Measurements from ENCODE around the gene LSMEM2.

Gene LSMEM2

GRCh38 chr3:50287262-50287661 lies 8.4 kb downstream of the LSMEM2 start:
- H3K4me3 ChIP-seq (ENCODE audit: low read depth in 1 of 2, low read length in 1 of 2): no peak overlapping the region
- H3K27me3 ChIP-seq: no peaks in the 10 kb centered on the region
- H3K9me3 ChIP-seq: no peaks in the 10 kb centered on the region
- no peak for TF ChIP-seq CTCF (IDR thresholded peaks at IDR 0.05)
- peaks cover 10 to 11% of the 10 kb centered on the region in 2 experiments for H3K4me1 ChIP-seq (ENCODE audit: control insufficient read depth in 1 of 2, insufficient read depth in 1 of 2, low read depth in 1 of 2, low read length in 1 of 2)
- H3K27ac ChIP-seq: no peak overlapping the region
- H3K36me3 ChIP-seq: peaks cover 12% of the 10 kb centered on the region

- peaks cover 15 to 19% of the 10 kb centered on the region in 2 experiments for H3K4me1 ChIP-seq (ENCODE audit: control insufficient read depth in 1 of 2, insufficient read depth in 1 of 2, low read depth in 1 of 2, low read length in 1 of 2)
- no peak overlapping the region for H3K27ac ChIP-seq
- H3K27me3 ChIP-seq: no peaks in the 10 kb centered on the region
- no peaks in the 10 kb centered on the region for H3K9me3 ChIP-seq
- H3K36me3 ChIP-seq: peaks cover 12% of the 10 kb centered on the region
- no peak overlapping the region for H3K4me3 ChIP-seq (ENCODE audit: low read depth in 1 of 2, low read length in 1 of 2)
- no peak for TF ChIP-seq CTCF (IDR thresholded peaks at IDR 0.05)
These were observed 9.6 kb downstream of the LSMEM2 start for GRCh38 chr3:50288387-50289007.

- Histone ChIP-seq H3K36me3 (peaks cover 12% of the 10 kb centered on the region), H3K4me1 (ENCODE audit: control insufficient read depth in 1 of 2, insufficient read depth in 1 of 2, low read depth in 1 of 2, low read length in 1 of 2) (peaks cover 15 to 19% of the 10 kb centered on the region in 2 experiments), H3K4me3 (ENCODE audit: low read depth in 1 of 2, low read length in 1 of 2) (no peak overlapping the region), H3K27ac (no peak overlapping the region), H3K27me3 (no peaks in the 10 kb centered on the region), H3K9me3 (no peaks in the 10 kb centered on the region)
- no peak for TF ChIP-seq CTCF (IDR thresholded peaks at IDR 0.05)
These were observed 10.2 kb downstream of the LSMEM2 start for GRCh38 chr3:50289130-50289529.

GRCh38 chr3:50290161-50290641 lies 11.3 kb downstream of the LSMEM2 start:
- H3K4me1 ChIP-seq (ENCODE audit: control insufficient read depth in 1 of 2, insufficient read depth in 1 of 2, low read depth in 1 of 2, low read length in 1 of 2): peaks cover 15 to 19% of the 10 kb centered on the region in 2 experiments
- no peak overlapping the region for H3K27ac ChIP-seq
- TF ChIP-seq CTCF (IDR thresholded peaks at IDR 0.05): no peak

GRCh38 chr3:50292159-50293078 lies 13.5 kb downstream of the LSMEM2 start, which contains the start of gene IFRD2:
TSS of gene IFRD2 (minus strand) at chr3:50292429. CDS start at chr3:50292274, 155 bp downstream.
- Histone ChIP-seq H3K36me3 (peaks cover 12% of the 10 kb centered on the region), H3K9me3 (no peaks in the 10 kb centered on the region), H3K4me1 (ENCODE audit: control insufficient read depth in 1 of 2, insufficient read depth in 1 of 2, low read depth in 1 of 2, low read length in 1 of 2) (peaks cover 19 to 23% of the 10 kb centered on the region in 2 experiments), H3K27ac (peak within 1 kb of the TSS; percentile 69), H3K27me3 (no peaks in the 10 kb centered on the region), H3K4me3 (ENCODE audit: low read depth in 1 of 2, low read length in 1 of 2) (peak within 1 kb of the TSS; percentile 59 to 82)
- peak; percentile 32 for TF ChIP-seq CTCF (IDR thresholded peaks at IDR 0.05)

More at GRCh38 chr3:50290161-50290641, 11.3 kb downstream of the LSMEM2 start:
- Histone ChIP-seq H3K9me3 (no peaks in the 10 kb centered on the region), H3K27me3 (no peaks in the 10 kb centered on the region), H3K4me3 (ENCODE audit: low read depth in 1 of 2, low read length in 1 of 2) (no peak overlapping the region), H3K36me3 (peaks cover 12% of the 10 kb centered on the region)

Data from neutrophil (primary cell).